Breast epithelium (tissue), 3 donors: ENCODE measurements around the gene BPIFB3.

Experiments
- CTCF ChIP-seq, 3 donors: fragments of 450-650 bp; IDR thresholded peaks; one replicate each; pipeline ENCODE4 v1.5.1; 2016 to 2017; ENCODE audit warnings: antibody characterized with exemption in 3 of 3, mild to moderate bottlenecking in 3 of 3, moderate library complexity in 3 of 3
- POLR2A ChIP-seq: fragments of 450-650 bp; IDR thresholded peaks from one replicate; pipeline ENCODE4 v1.6.1; 2016; ENCODE audit warnings: antibody characterized with exemption, mild to moderate bottlenecking, moderate library complexity
- POLR2AphosphoS5 ChIP-seq, 3 donors: sonication (generic); formaldehyde crosslinking; IDR thresholded peaks; one replicate each; pipeline ENCODE4 v1.6.1; 2017; ENCODE audit warnings: antibody characterized with exemption in 3 of 3

DNA sequence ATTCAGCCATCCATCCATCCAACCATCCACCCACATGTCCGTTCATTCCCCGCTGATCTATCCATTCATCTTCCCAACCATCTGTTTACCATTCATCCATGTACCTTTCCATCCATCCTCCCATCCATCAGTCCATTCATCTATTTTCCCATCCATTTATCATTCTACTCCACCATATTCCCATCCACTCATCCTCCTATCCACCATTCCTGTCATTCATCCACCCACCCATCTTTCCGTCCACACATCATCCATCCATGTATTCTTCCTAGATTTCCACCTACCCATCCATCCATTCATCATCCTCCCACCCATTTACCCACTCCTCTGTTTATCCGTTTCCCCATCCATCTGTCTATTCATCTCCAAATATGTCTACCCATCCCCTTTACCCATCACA, 15.5 kb upstream of the BPIFB3 start:
- TF ChIP-seq POLR2A: no peak
- TF ChIP-seq POLR2AphosphoS5 (IDR thresholded peaks at IDR 0.05): no peak
- TF ChIP-seq CTCF (IDR thresholded peaks at IDR 0.05): no peak
